KMS-11 (cell line): ENCODE data around the gene BROX.
"Not testable (repeated sequence)": the region's sequence is repeated elsewhere in the genome, so short reads cannot be mapped to it uniquely, and the experiment has no call there.

ENCODE experiments used
- H2AFZ ChIP-seq: fragments of 200-600 bp; sonication (generic); 2 replicates; pipeline ENCODE4 v1.6.1; 2016; ENCODE audit warnings: antibody characterized with exemption, mixed run types, low read depth
- H3K27ac ChIP-seq: fragments of 200-600 bp; sonication (generic); 2 replicates; pipeline ENCODE4 v1.6.1; 2016; ENCODE audit warnings: mild to moderate bottlenecking, mixed run types
- H3K27me3 ChIP-seq: fragments of 200-600 bp; sonication (generic); 2 replicates; pipeline ENCODE4 v1.6.1; 2017; ENCODE audit warnings: mild to moderate bottlenecking, low read depth, mixed run types, moderate library complexity; ENCODE audit not compliant: insufficient read depth
- H3K36me3 ChIP-seq: fragments of 200-600 bp; sonication (generic); 2 replicates; pipeline ENCODE4 v1.6.1; 2017; ENCODE audit warnings: mild to moderate bottlenecking, mixed run types; ENCODE audit not compliant: insufficient read depth
- H3K4me1 ChIP-seq: fragments of 200-600 bp; sonication (generic); 2 replicates; pipeline ENCODE4 v1.6.1; 2016; ENCODE audit warnings: mild to moderate bottlenecking, low read depth, mixed run types; ENCODE audit not compliant: poor library complexity, severe bottlenecking
- H3K4me2 ChIP-seq: fragments of 200-600 bp; sonication (generic); 2 replicates; pipeline ENCODE4 v1.7.0; 2016; ENCODE audit warnings: mild to moderate bottlenecking, mixed run types
- H3K4me3 ChIP-seq: fragments of 200-600 bp; sonication (generic); IDR thresholded peaks from 2 replicates; pipeline ENCODE4 v1.6.1; 2017; ENCODE audit warnings: low read depth, low read length, mixed read lengths; ENCODE audit not compliant: insufficient read depth
- H3K79me2 ChIP-seq: fragments of 200-600 bp; sonication (generic); 2 replicates; pipeline ENCODE4 v1.6.1; 2016; ENCODE audit warnings: low read depth, mixed run types; ENCODE audit not compliant: insufficient read depth
- H3K9ac ChIP-seq: fragments of 200-600 bp; sonication (generic); 2 replicates; pipeline ENCODE4 v1.6.1; 2016; ENCODE audit warnings: mild to moderate bottlenecking, mixed run types
- H4K20me1 ChIP-seq: fragments of 200-600 bp; sonication (generic); 2 replicates; pipeline ENCODE4 v1.6.1; 2016; ENCODE audit warnings: mild to moderate bottlenecking, mixed run types; ENCODE audit not compliant: insufficient read depth
- TF ChIP-seq, protein P1 (sequence below): fragments of 200-600 bp; sonication (generic); conservative IDR thresholded peaks from 2 replicates; pipeline ENCODE4 v1.6.1; 2017; ENCODE audit warnings: low read depth, mild to moderate bottlenecking, antibody characterized with exemption, low read length, moderate library complexity, mixed read lengths

BROX gene

GRCh38 chr1:222739465-222739864 is 27.1 kb downstream of the BROX start:
- H3K27ac ChIP-seq: no peak overlapping the region
- H2AFZ ChIP-seq: no peak overlapping the region
- no peaks in the 10 kb centered on the region for H4K20me1 ChIP-seq
- H3K36me3 ChIP-seq: no peaks in the 10 kb centered on the region
- TF ChIP-seq, protein P1, sequence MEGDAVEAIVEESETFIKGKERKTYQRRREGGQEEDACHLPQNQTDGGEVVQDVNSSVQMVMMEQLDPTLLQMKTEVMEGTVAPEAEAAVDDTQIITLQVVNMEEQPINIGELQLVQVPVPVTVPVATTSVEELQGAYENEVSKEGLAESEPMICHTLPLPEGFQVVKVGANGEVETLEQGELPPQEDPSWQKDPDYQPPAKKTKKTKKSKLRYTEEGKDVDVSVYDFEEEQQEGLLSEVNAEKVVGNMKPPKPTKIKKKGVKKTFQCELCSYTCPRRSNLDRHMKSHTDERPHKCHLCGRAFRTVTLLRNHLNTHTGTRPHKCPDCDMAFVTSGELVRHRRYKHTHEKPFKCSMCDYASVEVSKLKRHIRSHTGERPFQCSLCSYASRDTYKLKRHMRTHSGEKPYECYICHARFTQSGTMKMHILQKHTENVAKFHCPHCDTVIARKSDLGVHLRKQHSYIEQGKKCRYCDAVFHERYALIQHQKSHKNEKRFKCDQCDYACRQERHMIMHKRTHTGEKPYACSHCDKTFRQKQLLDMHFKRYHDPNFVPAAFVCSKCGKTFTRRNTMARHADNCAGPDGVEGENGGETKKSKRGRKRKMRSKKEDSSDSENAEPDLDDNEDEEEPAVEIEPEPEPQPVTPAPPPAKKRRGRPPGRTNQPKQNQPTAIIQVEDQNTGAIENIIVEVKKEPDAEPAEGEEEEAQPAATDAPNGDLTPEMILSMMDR: no peak
- H3K4me2 ChIP-seq: no peak overlapping the region
- no peak overlapping the region for H3K9ac ChIP-seq
- H3K4me3 ChIP-seq: no peak overlapping the region
- H3K27me3 ChIP-seq: no peaks in the 10 kb centered on the region
- no peaks in the 10 kb centered on the region for H3K4me1 ChIP-seq
- no peaks in the 10 kb centered on the region for H3K79me2 ChIP-seq

DNA sequence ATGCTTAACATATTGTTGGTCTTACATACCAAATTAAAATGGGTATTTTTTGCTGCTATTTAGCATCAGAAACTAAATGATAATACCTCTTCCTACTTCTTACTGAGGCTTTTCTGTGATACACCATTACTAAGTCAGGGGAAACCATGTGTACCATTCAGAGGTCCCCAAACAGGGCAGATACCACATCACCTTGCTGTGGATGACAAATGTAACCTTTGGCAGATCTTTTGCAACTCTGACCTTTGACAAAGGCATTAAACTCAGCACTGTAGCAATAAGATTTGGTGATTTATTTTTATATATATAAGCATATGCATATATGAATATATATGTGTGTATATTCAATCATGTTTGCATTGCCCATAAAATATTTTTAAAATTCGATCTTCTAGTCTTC is 27.6 kb downstream of the BROX start:
- TF ChIP-seq, protein P1: no peak
- H3K36me3 ChIP-seq: no peaks in the 10 kb centered on the region

DNA sequence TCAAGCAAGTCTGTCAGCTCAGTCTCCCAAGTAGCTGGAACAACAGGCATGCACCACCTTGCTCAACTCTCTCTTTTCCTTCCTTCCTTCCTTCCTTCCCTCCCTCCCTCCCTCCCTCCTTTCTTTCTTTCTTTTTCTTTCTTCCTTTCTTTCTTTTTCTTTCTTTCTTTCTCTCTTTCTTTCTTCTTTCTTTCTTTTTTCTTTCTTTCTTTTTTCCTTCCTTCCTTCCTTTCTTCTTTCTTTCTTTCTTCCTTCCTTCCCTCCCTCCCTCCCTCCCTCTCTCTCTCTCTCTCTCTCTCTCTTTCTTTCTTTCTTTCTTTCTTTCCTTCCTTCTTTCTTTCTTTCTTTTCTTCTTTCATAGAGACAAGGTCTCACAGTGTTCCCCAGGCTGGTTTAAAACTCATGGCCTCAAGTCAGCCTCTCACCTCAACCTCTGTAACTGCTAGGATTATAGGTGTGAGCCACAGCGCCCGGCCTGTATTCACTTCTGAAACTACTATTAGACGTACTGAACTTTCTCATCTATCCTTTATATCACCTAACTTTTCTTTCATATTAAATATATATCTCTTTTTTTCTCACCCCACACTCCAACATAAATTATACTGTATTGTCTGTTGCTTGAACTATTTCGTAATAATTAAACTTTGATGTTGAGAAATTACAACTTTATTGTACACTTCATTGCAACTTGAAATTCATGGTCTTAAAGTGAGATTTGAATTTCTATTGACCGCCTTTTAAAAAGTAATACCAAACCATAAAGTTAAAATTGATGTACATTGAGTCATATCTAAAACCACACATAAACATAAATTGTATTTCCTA is 29.5 kb downstream of the BROX start:
- not testable (repeated sequence) for H3K27ac ChIP-seq, H3K79me2 ChIP-seq, H3K4me2 ChIP-seq, H3K4me3 ChIP-seq, H3K36me3 ChIP-seq, H3K27me3 ChIP-seq, H4K20me1 ChIP-seq, H2AFZ ChIP-seq, H3K9ac ChIP-seq, H3K4me1 ChIP-seq

More for the DNA sequence above, 27.6 kb downstream of the BROX start:
- no peaks in the 10 kb centered on the region for H3K27me3 ChIP-seq
- H3K27ac ChIP-seq: no peak overlapping the region
- H2AFZ ChIP-seq: no peak overlapping the region
- H3K9ac ChIP-seq: no peak overlapping the region
- H3K79me2 ChIP-seq: no peaks in the 10 kb centered on the region
- no peaks in the 10 kb centered on the region for H3K4me1 ChIP-seq
- H4K20me1 ChIP-seq: no peaks in the 10 kb centered on the region
- H3K4me3 ChIP-seq: no peak overlapping the region
- H3K4me2 ChIP-seq: no peak overlapping the region

DNA sequence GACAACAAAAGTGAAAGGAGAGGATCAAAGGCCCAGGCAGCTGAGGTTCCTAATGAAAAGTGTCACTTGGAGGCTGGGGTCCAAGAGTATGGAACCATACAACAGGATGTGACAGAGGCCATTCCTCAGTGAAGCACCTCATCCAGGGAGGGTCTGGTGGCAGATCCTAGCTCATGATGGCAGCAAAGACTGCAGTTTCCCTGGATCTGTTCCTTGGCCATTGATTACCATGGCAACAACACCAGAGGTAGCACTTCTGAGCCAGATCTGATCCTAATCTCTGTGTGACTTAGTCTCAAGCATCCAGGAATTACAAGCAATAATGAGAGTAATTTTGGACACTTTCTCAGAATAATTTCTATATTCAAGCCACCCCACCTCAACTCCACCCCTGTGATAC is 37.6 kb downstream of the BROX start:
- Histone ChIP-seq H3K9ac (no peak overlapping the region), H3K36me3 (no peaks in the 10 kb centered on the region), H4K20me1 (no peaks in the 10 kb centered on the region), H3K4me3 (no peak overlapping the region), H2AFZ (no peak overlapping the region), H3K4me2 (no peak overlapping the region), H3K79me2 (no peaks in the 10 kb centered on the region), H3K4me1 (no peaks in the 10 kb centered on the region), H3K27ac (no peak overlapping the region), H3K27me3 (no peaks in the 10 kb centered on the region)
- TF ChIP-seq, protein P1: no peak

DNA sequence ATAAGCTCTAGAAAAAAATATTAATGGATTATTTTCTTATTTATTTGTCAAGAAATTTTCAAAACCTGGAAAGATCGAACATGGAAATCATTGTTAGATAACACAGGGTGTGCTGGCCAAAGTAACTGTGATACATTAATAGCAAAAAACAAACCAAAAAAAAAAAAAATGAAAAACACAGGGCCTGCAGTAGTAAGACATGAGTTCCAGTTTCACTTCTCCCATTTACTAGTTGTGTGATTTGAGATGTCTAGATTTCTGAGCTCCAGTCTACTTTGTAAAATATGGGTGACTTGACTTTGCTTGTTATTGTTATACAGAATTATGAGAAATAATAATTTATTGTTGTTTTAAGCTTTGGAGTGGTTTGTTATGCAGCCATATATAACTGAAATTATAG is 38.3 kb downstream of the BROX start:
- TF ChIP-seq, protein P1: no peak
- Histone ChIP-seq H3K27me3 (no peaks in the 10 kb centered on the region), H3K4me3 (no peak overlapping the region), H2AFZ (no peak overlapping the region), H3K4me1 (no peaks in the 10 kb centered on the region), H3K27ac (no peak overlapping the region), H3K79me2 (no peaks in the 10 kb centered on the region), H3K9ac (no peak overlapping the region), H3K4me2 (no peak overlapping the region), H4K20me1 (no peaks in the 10 kb centered on the region), H3K36me3 (no peaks in the 10 kb centered on the region)
